Measurements from ENCODE around the gene RBM6. TPM values are rescaled to one million over a fixed set of nuclear protein-coding genes. Genes with fewer than 3 reads are reported as not detected.
"Not testable (repeated sequence)": the region's sequence is repeated elsewhere in the genome, so short reads cannot be mapped to it uniquely, and the experiment has no call there.

RBM6 gene
- total RNA-seq, 1 experiment from 2014 or later, result 58.1 TPM

GRCh38 chr3:50078091-50078490, 138.1 kb downstream of the RBM6 start:
- Histone ChIP-seq H3K36me3 (peaks cover 23% of the 10 kb centered on the region), H3K4me3 (no peak overlapping the region), H3K9me3 (replicated peaks) (no peaks in the 10 kb centered on the region), H3K4me1 (no peaks in the 10 kb centered on the region), H3K27ac (no peak overlapping the region), H3K27me3 (no peaks in the 10 kb centered on the region)
- DNase-seq, result no peak

GRCh38 chr3:50078622-50079021, 138.7 kb downstream of the RBM6 start:
- H3K4me1 ChIP-seq, result no peaks in the 10 kb centered on the region
- no peaks in the 10 kb centered on the region for H3K27me3 ChIP-seq
- H3K9me3 ChIP-seq (replicated peaks), result no peaks in the 10 kb centered on the region
- H3K4me3 ChIP-seq, result no peak overlapping the region
- H3K36me3 ChIP-seq, result peaks cover 18% of the 10 kb centered on the region
- no peak for DNase-seq
- H3K27ac ChIP-seq, result no peak overlapping the region

GRCh38 chr3:50084951-50085350, 145.0 kb downstream of the RBM6 start:
- H3K27me3 ChIP-seq; DNase-seq; H3K4me1 ChIP-seq; H3K4me3 ChIP-seq; H3K27ac ChIP-seq; H3K9me3 ChIP-seq (replicated peaks); H3K36me3 ChIP-seq: not testable (repeated sequence)

- H3K27ac ChIP-seq, result peak within 1 kb of the TSS; percentile 80
- peaks cover 36% of the 10 kb centered on the region for H3K36me3 ChIP-seq
- DNase-seq, result peak; percentile 93 to 95
- peak within 1 kb of the TSS; percentile 74 for H3K4me3 ChIP-seq
- H3K27me3 ChIP-seq, result no peaks in the 10 kb centered on the region
- H3K4me1 ChIP-seq, result no peaks in the 10 kb centered on the region; the same call in 1 of the 2 replicates
- H3K9me3 ChIP-seq (replicated peaks), result no peaks in the 10 kb centered on the region
Measured at GRCh38 chr3:50088725-50089608, 149.0 kb downstream of the RBM6 start, which contains the start of gene RBM5. RBM5 (plus strand) TSS chr3:50088919; CDS start chr3:50090435, 1,516 bp downstream.

- peak; percentile 11 to 24 for DNase-seq
- Histone ChIP-seq H3K4me3 (peak overlapping the region; percentile 74), H3K9me3 (replicated peaks) (no peaks in the 10 kb centered on the region), H3K36me3 (peaks cover 41% of the 10 kb centered on the region), H3K27ac (peak overlapping the region; percentile 80), H3K4me1 (no peaks in the 10 kb centered on the region; the same call in 1 of the 2 replicates), H3K27me3 (no peaks in the 10 kb centered on the region)
Measured at GRCh38 chr3:50089609-50089945, 149.6 kb downstream of the RBM6 start.

GRCh38 chr3:50090984-50091383, 151.0 kb downstream of the RBM6 start:
- DNase-seq, result no peak
- Histone ChIP-seq H3K9me3 (replicated peaks) (no peaks in the 10 kb centered on the region), H3K27ac (no peak overlapping the region), H3K4me3 (no peak overlapping the region; the same call in 1 of the 2 replicates), H3K36me3 (peaks cover 55% of the 10 kb centered on the region), H3K27me3 (no peaks in the 10 kb centered on the region), H3K4me1 (no peaks in the 10 kb centered on the region; the same call in 1 of the 2 replicates)

- Histone ChIP-seq H3K4me1 (peaks cover under 1% of the 10 kb centered on the region; the same call in 1 of the 2 replicates), H3K36me3 (peaks cover 90% of the 10 kb centered on the region), H3K4me3 (no peak overlapping the region), H3K27me3 (no peaks in the 10 kb centered on the region), H3K27ac (no peak overlapping the region), H3K9me3 (replicated peaks) (no peaks in the 10 kb centered on the region)
- DNase-seq, result no peak
Measured at GRCh38 chr3:50095352-50095998, 155.5 kb downstream of the RBM6 start.

- peaks cover 93% of the 10 kb centered on the region for H3K36me3 ChIP-seq
- no peaks in the 10 kb centered on the region for H3K9me3 ChIP-seq (replicated peaks)
Measured at GRCh38 chr3:50100386-50100785, 160.4 kb downstream of the RBM6 start.

GRCh38 chr3:50100956-50101845, 161.3 kb downstream of the RBM6 start:
- H3K36me3 ChIP-seq, result peaks cover 91% of the 10 kb centered on the region
- no peak for DNase-seq

More at GRCh38 chr3:50100386-50100785, 160.4 kb downstream of the RBM6 start:
- H3K4me3 ChIP-seq, result no peak overlapping the region
- no peaks in the 10 kb centered on the region for H3K27me3 ChIP-seq
- H3K27ac ChIP-seq, result no peak overlapping the region
- no peak for DNase-seq
- 0 out of 2 replicates have a peak, but pooled peaks cover 3% of the 10 kb centered on the region for H3K4me1 ChIP-seq

GRCh38 chr3:50102558-50102957, 162.6 kb downstream of the RBM6 start:
- no peaks in the 10 kb centered on the region for H3K27me3 ChIP-seq
- 0 out of 2 replicates have a peak, but pooled peaks cover 3% of the 10 kb centered on the region for H3K4me1 ChIP-seq
- H3K9me3 ChIP-seq (replicated peaks), result no peaks in the 10 kb centered on the region
- DNase-seq, result no peak
- no peak overlapping the region for H3K4me3 ChIP-seq
- H3K27ac ChIP-seq, result no peak overlapping the region
- H3K36me3 ChIP-seq, result peaks cover 92% of the 10 kb centered on the region

More at GRCh38 chr3:50100956-50101845, 161.3 kb downstream of the RBM6 start:
- Histone ChIP-seq H3K4me3 (no peak overlapping the region), H3K27me3 (no peaks in the 10 kb centered on the region), H3K4me1 (0 out of 2 replicates have a peak, but pooled peaks cover 3% of the 10 kb centered on the region), H3K9me3 (replicated peaks) (no peaks in the 10 kb centered on the region), H3K27ac (no peak overlapping the region)

GRCh38 chr3:50111757-50112156, 171.8 kb downstream of the RBM6 start:
- Histone ChIP-seq H3K4me1 (no peaks in the 10 kb centered on the region), H3K27ac (no peak overlapping the region), H3K36me3 (peaks cover 91% of the 10 kb centered on the region), H3K4me3 (no peak overlapping the region), H3K9me3 (replicated peaks) (no peaks in the 10 kb centered on the region), H3K27me3 (no peaks in the 10 kb centered on the region)
- no peak for DNase-seq

GRCh38 chr3:50112462-50112861, 172.5 kb downstream of the RBM6 start:
- peaks cover 92% of the 10 kb centered on the region for H3K36me3 ChIP-seq
- DNase-seq, result no peak

GRCh38 chr3:50117120-50117519, 177.2 kb downstream of the RBM6 start:
- H3K4me1 ChIP-seq, result peaks cover 3% of the 10 kb centered on the region; the same call in 1 of the 2 replicates
- no peak overlapping the region for H3K27ac ChIP-seq
- DNase-seq, result no peak
- H3K4me3 ChIP-seq, result no peak overlapping the region
- peaks cover 79% of the 10 kb centered on the region for H3K36me3 ChIP-seq
- no peaks in the 10 kb centered on the region for H3K9me3 ChIP-seq (replicated peaks)
- no peaks in the 10 kb centered on the region for H3K27me3 ChIP-seq

More at GRCh38 chr3:50112462-50112861, 172.5 kb downstream of the RBM6 start:
- Histone ChIP-seq H3K4me1 (no peaks in the 10 kb centered on the region), H3K9me3 (replicated peaks) (no peaks in the 10 kb centered on the region), H3K4me3 (no peak overlapping the region), H3K27ac (no peak overlapping the region), H3K27me3 (no peaks in the 10 kb centered on the region)

- Histone ChIP-seq H3K4me1 (peaks cover 3% of the 10 kb centered on the region; the same call in 1 of the 2 replicates), H3K4me3 (no peak overlapping the region), H3K27ac (no peak overlapping the region), H3K9me3 (replicated peaks) (no peaks in the 10 kb centered on the region), H3K36me3 (peaks cover 70% of the 10 kb centered on the region), H3K27me3 (no peaks in the 10 kb centered on the region)
- DNase-seq, result no peak
Measured at GRCh38 chr3:50118237-50118636, 178.3 kb downstream of the RBM6 start.

Data from SJCRH30 (cell line).